Loucy (cell line): ENCODE measurements around the gene KRTAP10-2.
A peak's percentile ranks its signal among the peaks of the same experiment; 100 is the strongest.

Source experiments
- CTCF ChIP-seq: fragments of 200-600 bp; sonication (generic); conservative IDR thresholded peaks from 2 replicates; pipeline ENCODE4 v1.5.1; 2014; ENCODE audit warnings: mild to moderate bottlenecking, antibody characterized with exemption, low read length
- EZH2phosphoT487 ChIP-seq: fragments of 200-600 bp; IDR thresholded peaks from 2 replicates; pipeline ENCODE4 v1.6.1; 2018; ENCODE audit warnings: antibody characterized with exemption, mild to moderate bottlenecking, moderate library complexity, borderline replicate concordance

GRCh38 chr21:44509539-44509938, 41.8 kb downstream of the KRTAP10-2 start:
- TF ChIP-seq CTCF (peak; percentile 36), EZH2phosphoT487 (no peak)
